NK-92 (cell line): ENCODE data around the gene TMEM170B.

ENCODE experiments used
- DNase-seq: peaks from one replicate; lab custom pipeline; 2025; ENCODE audit not compliant: unreplicated experiment; lab: John Stamatoyannopoulos, UW

Gene TMEM170B

GRCh38 chr6:11584244-11584643 is 46.7 kb downstream of the TMEM170B start:
- DNase-seq, result no peak

GRCh38 chr6:11585426-11586016 is 48.0 kb downstream of the TMEM170B start:
- no peak for DNase-seq

DNA sequence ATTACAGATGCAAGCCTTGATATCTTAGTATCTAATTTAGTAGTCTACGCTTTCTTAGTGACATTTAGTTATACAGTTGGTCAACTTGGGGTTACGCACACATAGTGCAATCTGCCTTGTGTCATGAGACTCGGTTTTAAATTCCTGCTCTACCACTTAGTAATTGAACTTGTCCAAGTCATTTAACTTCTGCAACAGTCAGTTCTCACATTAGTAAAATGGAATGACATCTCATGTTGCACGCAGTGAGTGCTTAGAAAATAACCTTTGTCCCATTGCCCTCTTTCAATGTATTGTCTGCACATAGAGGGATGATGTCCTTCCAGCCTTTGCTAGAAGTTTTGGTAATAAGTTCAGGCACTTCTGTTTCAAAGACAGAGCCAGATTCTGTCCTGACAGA is 48.6 kb downstream of the TMEM170B start:
- no peak for DNase-seq

DNA sequence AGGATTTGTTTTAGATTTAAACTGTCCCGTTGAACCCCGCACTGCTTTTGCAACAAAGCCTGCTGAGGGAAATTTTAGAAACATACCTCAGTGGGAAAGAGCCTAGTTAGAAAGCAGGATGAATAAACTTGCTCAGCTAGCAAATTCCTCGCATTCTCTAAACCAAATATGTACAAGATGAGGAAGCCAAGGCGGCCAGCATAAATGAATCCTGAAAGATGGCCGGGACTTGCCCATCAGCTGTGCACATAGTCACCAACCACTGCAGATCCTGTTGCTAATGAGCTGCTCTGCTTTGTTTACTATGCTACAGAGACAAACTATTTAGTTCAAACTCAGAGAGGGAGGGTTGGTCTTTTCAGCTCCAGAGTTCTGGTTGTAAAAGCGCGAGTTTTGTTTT is 49.0 kb downstream of the TMEM170B start:
- DNase-seq, result no peak

DNA sequence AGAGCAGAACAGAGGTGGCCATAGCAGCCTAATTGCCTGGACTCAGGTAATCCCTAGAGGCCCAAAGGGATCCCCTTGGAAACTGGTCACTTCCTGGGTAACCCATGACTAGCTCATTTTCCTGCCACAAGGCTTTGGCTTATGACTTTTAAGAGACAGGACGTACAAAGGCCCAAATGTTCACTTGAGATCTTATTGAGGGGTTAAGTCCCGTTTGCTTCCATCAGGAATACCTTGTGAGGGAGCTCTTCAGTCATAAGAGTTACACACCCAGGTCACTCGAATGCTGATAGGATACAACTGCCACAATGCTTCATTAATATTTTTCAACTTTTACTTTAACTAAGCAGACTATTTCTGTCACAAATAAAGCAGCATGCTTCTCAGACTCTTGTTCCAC is 51.7 kb downstream of the TMEM170B start:
- DNase-seq, result no peak

- DNase-seq, result no peak
Observed at GRCh38 chr6:11592294-11592906, 54.9 kb downstream of the TMEM170B start.

DNA sequence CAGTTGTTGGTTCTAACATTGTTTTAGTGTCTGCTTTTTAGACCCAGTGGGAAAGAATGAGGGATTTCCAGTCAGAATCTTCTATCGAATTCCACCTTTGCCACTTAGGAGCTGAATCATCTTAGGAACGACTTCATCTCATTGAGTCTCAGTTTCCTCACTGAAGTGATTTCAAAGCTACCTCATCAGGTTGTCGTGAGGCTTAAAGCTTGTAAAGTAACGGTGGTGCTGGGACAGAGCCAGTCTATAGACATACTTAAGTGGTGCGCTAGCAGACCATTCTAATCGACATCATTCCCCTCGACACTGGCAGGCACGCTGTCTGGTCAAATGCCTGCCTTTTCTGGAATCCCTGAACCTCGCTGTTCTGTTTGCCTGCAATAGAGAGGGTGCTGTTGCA is 55.5 kb downstream of the TMEM170B start:
- no peak for DNase-seq

GRCh38 chr6:11595903-11596302 is 58.4 kb downstream of the TMEM170B start:
- DNase-seq, result no peak

GRCh38 chr6:11596640-11597237 is 59.2 kb downstream of the TMEM170B start:
- no peak for DNase-seq

- DNase-seq, result no peak
Observed at GRCh38 chr6:11598687-11599086, 61.1 kb downstream of the TMEM170B start.

- no peak for DNase-seq
Observed at GRCh38 chr6:11600251-11600650, 62.7 kb downstream of the TMEM170B start.

DNA sequence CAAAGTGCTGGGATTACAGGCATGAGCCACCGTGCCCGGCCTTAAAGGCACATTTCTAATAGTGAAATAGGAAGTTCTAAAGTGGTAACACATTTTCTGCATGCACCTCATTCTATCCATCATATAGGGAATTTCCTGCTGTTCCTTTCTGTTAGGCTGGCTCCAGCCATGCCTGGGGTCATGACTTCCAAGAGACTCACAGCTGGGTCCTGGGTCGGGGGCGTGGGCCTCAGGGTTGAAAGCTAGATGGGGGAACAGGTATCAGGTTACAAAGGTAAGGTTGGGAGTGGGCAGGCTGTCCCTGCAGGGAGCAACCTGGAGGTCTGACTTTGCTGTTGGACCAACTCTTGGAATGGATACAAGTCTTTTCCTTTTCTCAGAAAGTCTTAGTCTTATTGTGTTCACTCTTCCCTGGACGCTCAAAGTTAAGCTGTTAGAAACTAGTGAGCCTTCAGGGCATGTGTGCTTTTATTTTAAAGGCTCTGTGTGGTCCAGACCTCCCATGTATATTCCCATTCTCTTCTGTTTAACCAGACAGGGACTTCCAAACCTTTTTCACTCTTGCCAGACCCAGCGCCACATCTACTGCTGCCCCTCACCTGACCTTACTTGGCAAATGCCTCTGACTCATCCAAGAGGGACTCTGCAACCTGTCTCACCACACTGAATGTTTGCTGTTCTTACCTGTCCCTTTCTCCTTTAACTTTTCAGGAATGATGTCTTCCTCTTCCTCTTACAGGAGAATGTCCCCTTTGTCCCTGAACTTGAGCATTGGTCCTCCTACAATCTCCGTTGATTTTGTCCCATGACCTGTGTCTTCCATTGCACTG is 64.4 kb downstream of the TMEM170B start:
- DNase-seq, result no peak

DNA sequence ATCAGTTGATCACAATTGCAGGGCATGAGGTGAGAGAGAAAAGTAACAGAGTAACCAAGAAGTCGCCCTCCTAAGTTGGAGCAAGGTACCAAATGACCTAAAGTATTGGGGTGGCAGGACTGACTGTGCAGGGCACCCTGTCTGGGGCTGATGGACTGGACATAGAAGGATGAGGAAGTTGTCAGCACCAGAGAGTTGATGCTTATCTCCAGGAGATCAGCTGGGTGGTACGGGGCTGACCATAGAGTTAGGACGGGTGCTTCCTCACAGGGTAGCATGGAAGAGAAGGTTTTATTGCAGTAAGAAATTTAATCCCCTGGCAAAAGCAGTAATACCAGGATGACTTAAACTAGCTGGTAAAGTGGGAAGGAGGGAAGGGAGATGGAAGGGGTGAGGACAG is 66.7 kb downstream of the TMEM170B start:
- DNase-seq, result no peak

GRCh38 chr6:11604836-11605506 is 67.4 kb downstream of the TMEM170B start:
- no peak for DNase-seq

DNA sequence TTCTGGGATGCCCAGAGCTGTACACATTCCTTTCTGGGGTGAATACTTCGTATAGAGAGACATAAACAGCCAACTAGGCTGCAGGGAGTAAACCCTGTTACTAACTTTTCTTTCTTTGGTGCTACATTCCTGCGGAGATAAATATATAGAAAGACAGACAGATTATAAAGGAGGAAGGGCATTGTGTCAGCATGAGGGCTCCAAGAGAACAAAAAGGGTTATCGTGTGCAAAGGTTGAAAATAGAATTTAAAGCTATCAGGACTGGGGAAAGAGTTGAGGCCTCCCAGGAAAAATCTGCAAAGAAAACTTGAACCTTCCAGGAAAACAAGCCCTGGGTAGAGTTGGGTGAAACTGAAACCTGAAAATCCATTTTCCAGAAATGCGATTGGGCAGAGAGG is 68.0 kb downstream of the TMEM170B start:
- no peak for DNase-seq

- DNase-seq, result no peak
Observed at GRCh38 chr6:11606332-11606731, 68.8 kb downstream of the TMEM170B start.

- no peak for DNase-seq
Observed at GRCh38 chr6:11607383-11607782, 69.8 kb downstream of the TMEM170B start.

GRCh38 chr6:11608600-11609323 is 71.2 kb downstream of the TMEM170B start:
- DNase-seq, result no peak

- no peak for DNase-seq
Observed at GRCh38 chr6:11609324-11610071, 71.9 kb downstream of the TMEM170B start.

DNA sequence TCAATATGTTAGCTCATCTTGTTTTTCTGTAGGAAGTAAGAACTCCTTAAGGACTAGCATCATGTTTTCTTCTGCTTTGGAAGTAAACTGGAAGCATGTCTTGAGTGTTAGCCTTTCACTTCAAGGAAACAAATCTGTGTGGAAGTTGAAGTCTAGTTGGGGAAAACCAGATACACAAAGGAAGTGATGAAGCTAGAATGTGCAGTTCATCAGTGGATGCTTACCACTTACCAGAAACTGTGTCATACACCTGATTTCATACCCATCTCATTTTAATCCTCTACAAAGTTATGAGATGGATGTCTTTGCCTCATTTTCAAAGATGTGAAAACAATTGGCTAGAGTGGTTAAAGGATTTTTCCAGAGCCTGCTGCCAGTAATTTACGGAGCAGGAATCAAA is 75.8 kb downstream of the TMEM170B start:
- DNase-seq, result no peak
